Measurements from ENCODE around the gene CORO1C. TPM values are rescaled to one million over a fixed set of nuclear protein-coding genes. Genes with fewer than 3 reads are reported as not detected.

Gene CORO1C
- total RNA-seq, 1 experiment from 2014 or later = 52.2 TPM

DNA sequence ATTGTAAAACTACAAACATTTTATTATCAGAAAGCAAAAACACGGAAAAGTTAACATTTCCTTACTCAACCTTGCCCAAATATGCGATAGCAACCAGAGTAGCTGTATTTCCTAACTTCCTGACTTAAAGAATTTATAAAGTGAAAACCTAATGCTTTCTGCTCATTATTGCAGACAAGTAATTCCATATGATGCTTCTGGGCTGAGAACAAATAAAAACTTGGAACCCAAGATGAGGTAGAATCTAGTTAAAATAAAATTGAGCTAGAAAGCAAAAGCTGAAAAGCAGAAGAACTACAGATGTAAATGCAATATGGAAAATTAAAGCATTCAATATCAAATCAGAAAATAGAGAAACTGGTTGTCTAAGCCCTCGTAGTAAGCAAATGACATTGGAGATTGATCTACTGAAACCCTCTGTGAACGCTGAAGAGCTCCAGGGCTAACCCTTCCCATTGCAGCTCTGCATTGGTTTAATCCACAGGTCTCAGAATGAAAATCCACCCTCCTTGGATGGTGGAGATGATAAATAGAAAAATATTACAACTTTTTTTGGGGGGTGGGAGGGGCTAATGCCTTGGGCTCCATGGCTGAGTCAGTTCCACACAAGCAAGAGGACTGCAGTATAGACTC is 40.7 kb downstream of the CORO1C start:
- Histone ChIP-seq H3K27me3 (ENCODE audit: control insufficient read depth, insufficient read depth, low read length) (no peaks in the 10 kb centered on the region), H3K4me3 (ENCODE audit: insufficient read depth, low read depth, low read length) (no peak overlapping the region), H3K36me3 (replicated peaks; ENCODE audit: control insufficient read depth, insufficient read depth, low read length) (peaks cover 3% of the 10 kb centered on the region; the same call in 1 of the 2 replicates)
- DNase-seq = no peak

DNA sequence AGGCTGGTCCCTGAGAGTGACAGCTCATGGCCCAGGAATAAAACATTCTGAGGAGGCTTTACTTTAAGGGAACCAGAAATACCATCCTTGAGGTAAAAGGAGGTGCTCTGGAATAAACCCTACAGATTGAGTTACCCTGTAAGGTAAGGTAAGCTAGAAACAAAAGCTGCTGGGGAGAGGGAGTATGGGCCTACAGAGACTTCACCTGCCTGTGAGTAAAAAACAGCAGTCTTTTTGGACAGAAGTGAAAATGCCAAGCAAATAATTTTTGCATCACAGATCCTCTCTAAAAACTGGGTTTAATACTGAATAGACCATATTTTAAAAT is 41.2 kb downstream of the CORO1C start:
- no peak overlapping the region for H3K4me3 ChIP-seq (ENCODE audit: insufficient read depth, low read depth, low read length)
- H3K36me3 ChIP-seq (replicated peaks; ENCODE audit: control insufficient read depth, insufficient read depth, low read length) = peaks cover 3% of the 10 kb centered on the region; the same call in 1 of the 2 replicates
- no peaks in the 10 kb centered on the region for H3K27me3 ChIP-seq (ENCODE audit: control insufficient read depth, insufficient read depth, low read length)
- no peak for DNase-seq

DNA sequence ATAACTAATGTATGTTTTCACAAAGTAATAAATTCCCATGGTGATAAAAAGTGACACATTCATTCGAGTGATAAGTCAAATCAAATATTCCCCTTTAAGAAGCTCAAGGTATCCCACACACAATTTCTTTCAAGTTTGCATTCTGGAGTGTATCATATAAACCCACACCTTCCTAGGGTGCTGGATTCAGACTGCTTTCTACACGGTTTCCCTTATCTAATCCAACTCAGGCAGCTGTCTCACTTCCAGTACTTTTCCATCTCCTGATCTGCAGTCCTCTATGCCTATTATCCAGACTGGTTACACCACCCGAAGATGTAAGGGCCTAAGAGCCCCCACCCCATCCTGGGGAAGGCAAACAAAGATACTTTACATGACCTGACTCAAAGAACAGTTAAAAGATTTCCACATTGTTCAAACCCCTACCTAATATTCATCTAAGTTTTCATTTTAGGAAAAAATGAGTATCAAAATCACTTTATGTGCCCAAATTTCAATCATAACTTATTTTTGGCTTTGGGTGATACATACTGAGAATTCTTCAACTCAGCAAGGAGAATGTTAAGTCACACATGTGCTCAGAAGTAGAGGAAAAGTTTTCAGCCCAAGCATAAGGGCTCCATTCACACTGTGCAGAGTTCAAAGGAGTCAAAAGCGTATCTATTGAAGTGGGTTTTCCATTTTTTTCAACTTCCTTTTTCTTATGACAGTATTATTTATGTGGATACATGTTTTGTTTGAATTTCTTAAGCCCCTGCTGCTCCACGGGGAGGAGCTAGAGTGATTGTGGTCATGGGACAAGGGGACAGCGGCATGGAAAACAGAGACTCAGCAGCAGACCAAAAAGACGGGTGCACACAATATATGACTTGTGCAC is 41.8 kb downstream of the CORO1C start:
- Histone ChIP-seq H3K27me3 (ENCODE audit: control insufficient read depth, insufficient read depth, low read length) (no peaks in the 10 kb centered on the region), H3K4me3 (ENCODE audit: insufficient read depth, low read depth, low read length) (no peak overlapping the region), H3K36me3 (replicated peaks; ENCODE audit: control insufficient read depth, insufficient read depth, low read length) (no peaks in the 10 kb centered on the region)
- DNase-seq = no peak

DNA sequence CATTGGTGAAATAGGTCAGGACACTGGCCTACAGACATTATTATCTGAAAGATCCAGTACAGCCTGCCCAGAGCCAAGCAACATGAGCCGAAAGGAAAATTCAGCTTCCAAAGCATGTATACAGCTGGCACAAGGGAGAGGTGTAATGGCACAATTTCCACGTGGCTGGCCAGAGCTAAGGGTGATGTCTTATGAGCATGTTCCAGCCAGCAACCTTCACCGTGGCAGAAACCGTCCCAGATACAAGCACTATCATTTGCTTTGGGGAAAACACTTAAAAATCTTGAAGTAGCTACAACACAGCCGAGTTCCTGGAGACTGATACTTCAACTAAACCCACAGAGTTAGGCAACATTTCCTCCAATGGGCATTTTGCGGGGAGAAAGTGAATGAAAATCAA is 44.5 kb downstream of the CORO1C start:
- DNase-seq = no peak
- Histone ChIP-seq H3K36me3 (replicated peaks; ENCODE audit: control insufficient read depth, insufficient read depth, low read length) (no peaks in the 10 kb centered on the region), H3K4me3 (ENCODE audit: insufficient read depth, low read depth, low read length) (no peak overlapping the region), H3K27me3 (ENCODE audit: control insufficient read depth, insufficient read depth, low read length) (no peaks in the 10 kb centered on the region)

GRCh38 chr12:108685469-108686260 is 45.7 kb downstream of the CORO1C start:
- Histone ChIP-seq H3K36me3 (replicated peaks; ENCODE audit: control insufficient read depth, insufficient read depth, low read length) (no peaks in the 10 kb centered on the region), H3K4me3 (ENCODE audit: insufficient read depth, low read depth, low read length) (no peak overlapping the region), H3K27me3 (ENCODE audit: control insufficient read depth, insufficient read depth, low read length) (no peaks in the 10 kb centered on the region)
- DNase-seq = no peak

GRCh38 chr12:108683906-108684556 is 47.3 kb downstream of the CORO1C start:
- Histone ChIP-seq H3K4me3 (ENCODE audit: insufficient read depth, low read depth, low read length) (no peak overlapping the region), H3K27me3 (ENCODE audit: control insufficient read depth, insufficient read depth, low read length) (no peaks in the 10 kb centered on the region), H3K36me3 (replicated peaks; ENCODE audit: control insufficient read depth, insufficient read depth, low read length) (no peaks in the 10 kb centered on the region)
- no peak for DNase-seq

- Histone ChIP-seq H3K36me3 (replicated peaks; ENCODE audit: control insufficient read depth, insufficient read depth, low read length) (no peaks in the 10 kb centered on the region; the same call in 1 of the 2 replicates), H3K27me3 (ENCODE audit: control insufficient read depth, insufficient read depth, low read length) (no peaks in the 10 kb centered on the region), H3K4me3 (ENCODE audit: insufficient read depth, low read depth, low read length) (no peak overlapping the region)
- no peak for DNase-seq
Observed at GRCh38 chr12:108681317-108681716, 50.0 kb downstream of the CORO1C start.

DNA sequence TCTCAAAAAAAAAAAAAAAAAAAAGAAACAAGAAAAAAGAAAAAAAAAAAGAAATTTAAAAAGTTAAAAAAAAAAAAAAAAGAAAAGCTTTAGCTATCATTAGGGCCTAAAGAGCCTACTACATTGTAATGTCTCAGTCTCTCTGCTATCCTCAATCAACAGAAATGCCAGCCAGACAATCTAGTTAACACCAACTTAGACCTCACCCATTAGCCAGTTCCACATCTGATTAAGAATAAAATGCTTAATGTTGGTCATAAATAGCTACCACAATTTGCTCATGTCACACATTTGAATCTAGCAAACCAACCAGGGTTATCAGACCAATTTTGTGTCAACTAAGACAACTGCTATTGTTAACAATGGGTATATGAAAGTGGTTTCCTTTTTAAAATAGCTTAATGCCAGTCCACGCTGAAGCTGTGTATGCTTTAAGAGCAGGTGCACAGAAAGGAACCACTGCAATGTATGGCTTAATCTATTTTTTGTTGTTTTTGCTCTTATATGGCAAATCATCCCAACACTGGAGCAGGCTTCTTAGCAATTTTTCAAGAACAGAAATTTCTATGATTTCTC is 52.1 kb downstream of the CORO1C start:
- no peaks in the 10 kb centered on the region for H3K27me3 ChIP-seq (ENCODE audit: control insufficient read depth, insufficient read depth, low read length)
- H3K36me3 ChIP-seq (replicated peaks; ENCODE audit: control insufficient read depth, insufficient read depth, low read length) = no peaks in the 10 kb centered on the region; the same call in 1 of the 2 replicates
- no peak overlapping the region for H3K4me3 ChIP-seq (ENCODE audit: insufficient read depth, low read depth, low read length)
- no peak for DNase-seq

GRCh38 chr12:108678104-108678730 is 53.1 kb downstream of the CORO1C start:
- no peak for DNase-seq
- Histone ChIP-seq H3K27me3 (ENCODE audit: control insufficient read depth, insufficient read depth, low read length) (no peaks in the 10 kb centered on the region), H3K4me3 (ENCODE audit: insufficient read depth, low read depth, low read length) (no peak overlapping the region), H3K36me3 (replicated peaks; ENCODE audit: control insufficient read depth, insufficient read depth, low read length) (no peaks in the 10 kb centered on the region; the same call in 1 of the 2 replicates)

DNA sequence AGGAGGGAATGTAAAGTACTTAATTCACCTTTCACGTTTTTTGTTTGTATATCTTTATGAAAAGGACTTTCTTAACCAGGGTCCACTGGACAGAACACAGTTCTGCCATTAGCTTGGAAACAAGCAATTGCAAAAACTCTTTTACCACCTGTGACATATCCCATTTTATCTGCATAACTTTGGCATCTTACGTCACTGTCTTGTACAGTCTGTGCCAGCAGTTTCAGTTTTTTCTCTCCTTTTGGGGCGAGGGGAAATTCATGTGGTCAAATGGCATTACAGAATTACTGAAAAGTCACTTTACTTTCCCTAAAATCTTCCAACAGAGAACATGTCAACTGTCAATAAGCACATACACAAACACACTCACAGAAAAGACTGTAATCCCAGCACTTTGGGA is 53.9 kb downstream of the CORO1C start:
- Histone ChIP-seq H3K36me3 (replicated peaks; ENCODE audit: control insufficient read depth, insufficient read depth, low read length) (no peaks in the 10 kb centered on the region; the same call in 1 of the 2 replicates), H3K27me3 (ENCODE audit: control insufficient read depth, insufficient read depth, low read length) (no peaks in the 10 kb centered on the region), H3K4me3 (ENCODE audit: insufficient read depth, low read depth, low read length) (no peak overlapping the region)
- no peak for DNase-seq

DNA sequence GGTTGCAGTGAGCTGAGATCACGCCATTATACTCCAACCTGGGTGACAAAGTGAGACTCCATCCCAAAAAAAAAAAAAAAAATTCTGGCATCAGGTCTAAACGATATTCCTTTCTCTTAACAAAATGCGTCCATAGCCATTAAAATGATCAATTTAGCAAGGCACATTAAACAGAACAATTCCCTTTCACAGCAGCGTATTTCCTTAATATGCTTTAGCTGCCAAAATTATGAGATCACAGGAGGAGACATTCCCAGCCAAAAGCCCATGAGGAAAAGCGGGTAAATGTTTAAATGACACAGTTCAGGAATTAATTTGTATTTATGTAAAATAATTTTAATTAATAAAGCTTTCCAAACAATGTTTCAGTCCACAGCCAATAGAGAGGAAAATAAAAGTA is 54.6 kb downstream of the CORO1C start:
- Histone ChIP-seq H3K4me3 (ENCODE audit: insufficient read depth, low read depth, low read length) (no peak overlapping the region), H3K27me3 (ENCODE audit: control insufficient read depth, insufficient read depth, low read length) (no peaks in the 10 kb centered on the region), H3K36me3 (replicated peaks; ENCODE audit: control insufficient read depth, insufficient read depth, low read length) (no peaks in the 10 kb centered on the region; the same call in 1 of the 2 replicates)
- no peak for DNase-seq

- no peak for DNase-seq
- H3K4me3 ChIP-seq (ENCODE audit: insufficient read depth, low read depth, low read length) = no peak overlapping the region
- no peaks in the 10 kb centered on the region; the same call in 1 of the 2 replicates for H3K36me3 ChIP-seq (replicated peaks; ENCODE audit: control insufficient read depth, insufficient read depth, low read length)
- H3K27me3 ChIP-seq (ENCODE audit: control insufficient read depth, insufficient read depth, low read length) = no peaks in the 10 kb centered on the region
Observed at GRCh38 chr12:108675792-108676191, 55.5 kb downstream of the CORO1C start.

DNA sequence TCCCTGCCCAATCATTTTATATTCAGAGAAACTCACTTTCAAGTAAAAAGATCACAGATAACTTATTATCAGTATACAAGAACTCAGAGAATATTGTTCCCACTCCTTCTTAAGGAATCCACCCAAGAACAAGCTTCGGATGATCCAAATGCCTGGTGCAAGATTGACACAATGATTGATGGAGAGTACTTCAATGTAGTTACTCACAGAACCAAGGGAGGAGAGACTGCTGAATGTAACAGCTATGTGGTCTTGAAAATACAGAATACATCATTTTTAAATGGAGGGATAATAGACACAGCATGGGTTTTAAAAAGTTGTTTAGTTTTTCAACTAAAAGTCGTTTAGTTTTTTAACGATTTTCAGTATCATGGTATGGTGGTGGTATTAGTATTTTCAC is 59.3 kb downstream of the CORO1C start:
- no peaks in the 10 kb centered on the region; the same call in 1 of the 2 replicates for H3K36me3 ChIP-seq (replicated peaks; ENCODE audit: control insufficient read depth, insufficient read depth, low read length)
- no peak overlapping the region for H3K4me3 ChIP-seq (ENCODE audit: insufficient read depth, low read depth, low read length)
- DNase-seq = no peak
- H3K27me3 ChIP-seq (ENCODE audit: control insufficient read depth, insufficient read depth, low read length) = no peaks in the 10 kb centered on the region

Measured in H7 (cell line).